HCT116 (cell line): ENCODE results near the gene C10orf143.

ENCODE experiments used
- CBX3 ChIP-seq: IDR thresholded peaks from 2 replicates; pipeline ENCODE4 v1.6.1; 2012; ENCODE audit warnings: low read depth
- CEBPB ChIP-seq: IDR thresholded peaks from 2 replicates; pipeline ENCODE4 v1.6.1; 2012; ENCODE audit warnings: low read depth
- EGR1 ChIP-seq: IDR thresholded peaks from 2 replicates; pipeline ENCODE4 v1.6.1; 2012; ENCODE audit warnings: low read depth
- EZH2phosphoT487 ChIP-seq: fragments of 200-600 bp; IDR thresholded peaks from 2 replicates; pipeline ENCODE4 v1.6.1; 2018; ENCODE audit warnings: antibody characterized with exemption, borderline replicate concordance
- POLR2A ChIP-seq: IDR thresholded peaks from 2 replicates; pipeline ENCODE4 v1.7.0; 2011; ENCODE audit warnings: borderline replicate concordance; ENCODE audit not compliant: insufficient read depth, insufficient read length; ENCODE audit errors: extremely low read depth
- POLR2AphosphoS5 ChIP-seq: IDR thresholded peaks from 2 replicates; pipeline ENCODE4 v1.6.1; 2011; ENCODE audit warnings: mild to moderate bottlenecking, low read depth, low read length, moderate library complexity
- SIN3A ChIP-seq: IDR thresholded peaks from 2 replicates; pipeline ENCODE4 v1.6.1; 2012; ENCODE audit warnings: low read depth
- SRF ChIP-seq: IDR thresholded peaks from 2 replicates; pipeline ENCODE4 v1.6.1; 2012; ENCODE audit warnings: low read depth
- TF ChIP-seq, protein P1 (sequence below), 3 experiments: fragments of 200-600 bp in 1 of 3; sonication (generic) in 1 of 3; IDR thresholded peaks in 2 of 3; conservative IDR thresholded peaks in 1 of 3; 2 replicates each; pipeline ENCODE4 v1.5.1; 2012 to 2017; ENCODE audit warnings: low read depth in 2 of 3, low read length in 2 of 3, antibody characterized with exemption in 1 of 3, borderline replicate concordance in 1 of 3, control low read depth in 1 of 3, mild to moderate bottlenecking in 1 of 3, mixed read lengths in 1 of 3, mixed run types in 1 of 3, moderate library complexity in 1 of 3; ENCODE audit not compliant: insufficient read depth in 1 of 3
- TF ChIP-seq, protein P2 (sequence below): IDR thresholded peaks from 2 replicates; pipeline ENCODE4 v1.6.1; 2011; ENCODE audit warnings: mild to moderate bottlenecking, low read length, moderate library complexity; ENCODE audit not compliant: insufficient replicate concordance; ENCODE audit errors: extremely low read depth

DNA sequence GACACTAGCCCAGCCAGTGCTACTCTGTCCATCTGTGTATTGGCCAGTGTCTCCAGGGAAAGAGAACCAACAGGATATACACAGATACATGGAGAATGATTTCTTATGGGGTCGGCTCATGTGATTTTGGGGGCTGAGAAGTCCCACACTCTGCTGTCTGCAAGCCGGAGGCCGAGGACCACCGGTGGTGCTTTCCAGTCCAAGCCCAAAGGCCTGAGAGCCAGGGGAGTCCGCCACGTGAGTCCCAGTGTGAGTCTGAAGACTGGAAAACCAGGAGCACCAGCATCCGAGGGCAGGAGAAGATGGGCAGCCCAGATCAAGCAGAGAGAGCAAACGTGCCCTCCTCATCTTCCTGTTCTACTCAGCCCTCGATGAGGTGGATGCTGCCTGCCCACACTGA is 71.5 kb downstream of the C10orf143 start:
- TF ChIP-seq EZH2phosphoT487 (no peak), POLR2A (no peak), POLR2AphosphoS5 (no peak), CEBPB (no peak), CBX3 (no peak), SIN3A (no peak), EGR1 (no peak), SRF (no peak)
- TF ChIP-seq, protein P1, sequence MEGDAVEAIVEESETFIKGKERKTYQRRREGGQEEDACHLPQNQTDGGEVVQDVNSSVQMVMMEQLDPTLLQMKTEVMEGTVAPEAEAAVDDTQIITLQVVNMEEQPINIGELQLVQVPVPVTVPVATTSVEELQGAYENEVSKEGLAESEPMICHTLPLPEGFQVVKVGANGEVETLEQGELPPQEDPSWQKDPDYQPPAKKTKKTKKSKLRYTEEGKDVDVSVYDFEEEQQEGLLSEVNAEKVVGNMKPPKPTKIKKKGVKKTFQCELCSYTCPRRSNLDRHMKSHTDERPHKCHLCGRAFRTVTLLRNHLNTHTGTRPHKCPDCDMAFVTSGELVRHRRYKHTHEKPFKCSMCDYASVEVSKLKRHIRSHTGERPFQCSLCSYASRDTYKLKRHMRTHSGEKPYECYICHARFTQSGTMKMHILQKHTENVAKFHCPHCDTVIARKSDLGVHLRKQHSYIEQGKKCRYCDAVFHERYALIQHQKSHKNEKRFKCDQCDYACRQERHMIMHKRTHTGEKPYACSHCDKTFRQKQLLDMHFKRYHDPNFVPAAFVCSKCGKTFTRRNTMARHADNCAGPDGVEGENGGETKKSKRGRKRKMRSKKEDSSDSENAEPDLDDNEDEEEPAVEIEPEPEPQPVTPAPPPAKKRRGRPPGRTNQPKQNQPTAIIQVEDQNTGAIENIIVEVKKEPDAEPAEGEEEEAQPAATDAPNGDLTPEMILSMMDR (IDR thresholded peaks at IDR 0.05 in 2 of 3, conservative IDR thresholded peaks at IDR 0.05 in 1 of 3; ENCODE audit: borderline replicate concordance in 1 of 3, insufficient read depth in 1 of 3, low read depth in 2 of 3, low read length in 2 of 3): no peak
- TF ChIP-seq, protein P2, sequence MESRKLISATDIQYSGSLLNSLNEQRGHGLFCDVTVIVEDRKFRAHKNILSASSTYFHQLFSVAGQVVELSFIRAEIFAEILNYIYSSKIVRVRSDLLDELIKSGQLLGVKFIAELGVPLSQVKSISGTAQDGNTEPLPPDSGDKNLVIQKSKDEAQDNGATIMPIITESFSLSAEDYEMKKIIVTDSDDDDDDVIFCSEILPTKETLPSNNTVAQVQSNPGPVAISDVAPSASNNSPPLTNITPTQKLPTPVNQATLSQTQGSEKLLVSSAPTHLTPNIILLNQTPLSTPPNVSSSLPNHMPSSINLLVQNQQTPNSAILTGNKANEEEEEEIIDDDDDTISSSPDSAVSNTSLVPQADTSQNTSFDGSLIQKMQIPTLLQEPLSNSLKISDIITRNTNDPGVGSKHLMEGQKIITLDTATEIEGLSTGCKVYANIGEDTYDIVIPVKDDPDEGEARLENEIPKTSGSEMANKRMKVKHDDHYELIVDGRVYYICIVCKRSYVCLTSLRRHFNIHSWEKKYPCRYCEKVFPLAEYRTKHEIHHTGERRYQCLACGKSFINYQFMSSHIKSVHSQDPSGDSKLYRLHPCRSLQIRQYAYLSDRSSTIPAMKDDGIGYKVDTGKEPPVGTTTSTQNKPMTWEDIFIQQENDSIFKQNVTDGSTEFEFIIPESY: no peak
